ENCODE data around the gene VPS51. TPM values are rescaled to one million over a fixed set of nuclear protein-coding genes. Genes with fewer than 3 reads are reported as not detected.

Gene VPS51
- total and polyA plus RNA-seq, 9 of the 15 experiments (the other 6 are each of a cell fraction or from before 2014, with no cell fraction given) = 1.8 to 143 (median 46.8) TPM

DNA sequence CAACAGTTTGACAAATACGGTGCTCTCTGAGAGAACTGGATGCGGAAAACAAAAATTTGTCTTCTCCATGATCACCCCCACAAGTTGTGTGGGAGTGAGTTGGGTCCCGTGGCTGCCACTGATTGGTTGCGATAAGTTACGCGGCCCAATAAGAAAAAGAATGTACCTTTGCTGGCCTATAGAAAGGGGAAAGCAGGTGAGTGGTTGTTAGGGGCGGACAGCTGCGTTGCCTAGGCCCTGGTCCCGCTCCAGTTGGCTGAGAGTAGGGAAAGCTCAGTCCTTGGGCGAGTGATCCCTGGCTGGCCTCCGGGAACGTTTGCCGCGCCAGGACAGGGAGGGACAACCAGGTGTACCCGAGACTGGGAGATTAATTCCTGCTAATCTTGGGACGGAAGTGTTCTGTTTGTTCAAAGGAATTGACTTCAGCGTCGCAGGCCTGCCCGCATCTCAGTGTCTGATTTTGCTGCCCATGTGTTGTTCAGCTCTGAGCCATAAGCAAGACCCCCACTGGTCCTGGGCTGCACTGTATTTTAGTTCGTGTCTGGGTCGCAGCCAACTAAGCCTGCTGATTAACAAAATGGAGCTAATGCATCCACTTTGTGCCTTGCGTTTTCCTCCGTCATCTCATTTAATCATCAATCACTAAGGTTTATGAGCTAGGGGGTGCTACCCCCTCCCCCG lies 39.1 kb downstream of the VPS51 start (continued):
- TF ChIP-seq SPI1 (IDR thresholded peaks at IDR 0.05; ENCODE audit: borderline replicate concordance, low read depth, low read length) = no peak
- TF ChIP-seq NFRKB (IDR thresholded peaks at IDR 0.05; ENCODE audit: low read depth) = no peak
- no peak for TF ChIP-seq PHB2 (IDR thresholded peaks at IDR 0.05; ENCODE audit: low read depth)
- TF ChIP-seq, protein P1, sequence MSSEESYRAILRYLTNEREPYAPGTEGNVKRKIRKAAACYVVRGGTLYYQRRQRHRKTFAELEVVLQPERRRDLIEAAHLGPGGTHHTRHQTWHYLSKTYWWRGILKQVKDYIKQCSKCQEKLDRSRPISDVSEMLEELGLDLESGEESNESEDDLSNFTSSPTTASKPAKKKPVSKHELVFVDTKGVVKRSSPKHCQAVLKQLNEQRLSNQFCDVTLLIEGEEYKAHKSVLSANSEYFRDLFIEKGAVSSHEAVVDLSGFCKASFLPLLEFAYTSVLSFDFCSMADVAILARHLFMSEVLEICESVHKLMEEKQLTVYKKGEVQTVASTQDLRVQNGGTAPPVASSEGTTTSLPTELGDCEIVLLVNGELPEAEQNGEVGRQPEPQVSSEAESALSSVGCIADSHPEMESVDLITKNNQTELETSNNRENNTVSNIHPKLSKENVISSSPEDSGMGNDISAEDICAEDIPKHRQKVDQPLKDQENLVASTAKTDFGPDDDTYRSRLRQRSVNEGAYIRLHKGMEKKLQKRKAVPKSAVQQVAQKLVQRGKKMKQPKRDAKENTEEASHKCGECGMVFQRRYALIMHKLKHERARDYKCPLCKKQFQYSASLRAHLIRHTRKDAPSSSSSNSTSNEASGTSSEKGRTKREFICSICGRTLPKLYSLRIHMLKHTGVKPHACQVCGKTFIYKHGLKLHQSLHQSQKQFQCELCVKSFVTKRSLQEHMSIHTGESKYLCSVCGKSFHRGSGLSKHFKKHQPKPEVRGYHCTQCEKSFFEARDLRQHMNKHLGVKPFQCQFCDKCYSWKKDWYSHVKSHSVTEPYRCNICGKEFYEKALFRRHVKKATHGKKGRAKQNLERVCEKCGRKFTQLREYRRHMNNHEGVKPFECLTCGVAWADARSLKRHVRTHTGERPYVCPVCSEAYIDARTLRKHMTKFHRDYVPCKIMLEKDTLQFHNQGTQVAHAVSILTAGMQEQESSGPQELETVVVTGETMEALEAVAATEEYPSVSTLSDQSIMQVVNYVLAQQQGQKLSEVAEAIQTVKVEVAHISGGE (CRISPR knock-in tag; IDR thresholded peaks at IDR 0.05) = no peak; a peak in 1 of 6 replicates
- TF ChIP-seq TARDBP (IDR thresholded peaks at IDR 0.05) = no peak
- no peak for TF ChIP-seq TCF3 (CRISPR knock-in tag; IDR thresholded peaks at IDR 0.05)
- TF ChIP-seq, protein P2, sequence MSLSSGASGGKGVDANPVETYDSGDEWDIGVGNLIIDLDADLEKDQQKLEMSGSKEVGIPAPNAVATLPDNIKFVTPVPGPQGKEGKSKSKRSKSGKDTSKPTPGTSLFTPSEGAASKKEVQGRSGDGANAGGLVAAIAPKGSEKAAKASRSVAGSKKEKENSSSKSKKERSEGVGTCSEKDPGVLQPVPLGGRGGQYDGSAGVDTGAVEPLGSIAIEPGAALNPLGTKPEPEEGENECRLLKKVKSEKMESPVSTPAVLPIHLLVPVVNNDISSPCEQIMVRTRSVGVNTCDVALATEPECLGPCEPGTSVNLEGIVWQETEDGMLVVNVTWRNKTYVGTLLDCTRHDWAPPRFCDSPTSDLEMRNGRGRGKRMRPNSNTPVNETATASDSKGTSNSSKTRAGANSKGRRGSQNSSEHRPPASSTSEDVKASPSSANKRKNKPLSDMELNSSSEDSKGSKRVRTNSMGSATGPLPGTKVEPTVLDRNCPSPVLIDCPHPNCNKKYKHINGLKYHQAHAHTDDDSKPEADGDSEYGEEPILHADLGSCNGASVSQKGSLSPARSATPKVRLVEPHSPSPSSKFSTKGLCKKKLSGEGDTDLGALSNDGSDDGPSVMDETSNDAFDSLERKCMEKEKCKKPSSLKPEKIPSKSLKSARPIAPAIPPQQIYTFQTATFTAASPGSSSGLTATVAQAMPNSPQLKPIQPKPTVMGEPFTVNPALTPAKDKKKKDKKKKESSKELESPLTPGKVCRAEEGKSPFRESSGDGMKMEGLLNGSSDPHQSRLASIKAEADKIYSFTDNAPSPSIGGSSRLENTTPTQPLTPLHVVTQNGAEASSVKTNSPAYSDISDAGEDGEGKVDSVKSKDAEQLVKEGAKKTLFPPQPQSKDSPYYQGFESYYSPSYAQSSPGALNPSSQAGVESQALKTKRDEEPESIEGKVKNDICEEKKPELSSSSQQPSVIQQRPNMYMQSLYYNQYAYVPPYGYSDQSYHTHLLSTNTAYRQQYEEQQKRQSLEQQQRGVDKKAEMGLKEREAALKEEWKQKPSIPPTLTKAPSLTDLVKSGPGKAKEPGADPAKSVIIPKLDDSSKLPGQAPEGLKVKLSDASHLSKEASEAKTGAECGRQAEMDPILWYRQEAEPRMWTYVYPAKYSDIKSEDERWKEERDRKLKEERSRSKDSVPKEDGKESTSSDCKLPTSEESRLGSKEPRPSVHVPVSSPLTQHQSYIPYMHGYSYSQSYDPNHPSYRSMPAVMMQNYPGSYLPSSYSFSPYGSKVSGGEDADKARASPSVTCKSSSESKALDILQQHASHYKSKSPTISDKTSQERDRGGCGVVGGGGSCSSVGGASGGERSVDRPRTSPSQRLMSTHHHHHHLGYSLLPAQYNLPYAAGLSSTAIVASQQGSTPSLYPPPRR (CRISPR knock-in tag; IDR thresholded peaks at IDR 0.05; ENCODE audit: borderline replicate concordance) = 0 out of 2 replicates have a peak, but pooled peaks have one; percentile 13
- no peak for TF ChIP-seq ZNF134 (CRISPR knock-in tag; conservative IDR thresholded peaks at IDR 0.05)
- TF ChIP-seq, protein P3, sequence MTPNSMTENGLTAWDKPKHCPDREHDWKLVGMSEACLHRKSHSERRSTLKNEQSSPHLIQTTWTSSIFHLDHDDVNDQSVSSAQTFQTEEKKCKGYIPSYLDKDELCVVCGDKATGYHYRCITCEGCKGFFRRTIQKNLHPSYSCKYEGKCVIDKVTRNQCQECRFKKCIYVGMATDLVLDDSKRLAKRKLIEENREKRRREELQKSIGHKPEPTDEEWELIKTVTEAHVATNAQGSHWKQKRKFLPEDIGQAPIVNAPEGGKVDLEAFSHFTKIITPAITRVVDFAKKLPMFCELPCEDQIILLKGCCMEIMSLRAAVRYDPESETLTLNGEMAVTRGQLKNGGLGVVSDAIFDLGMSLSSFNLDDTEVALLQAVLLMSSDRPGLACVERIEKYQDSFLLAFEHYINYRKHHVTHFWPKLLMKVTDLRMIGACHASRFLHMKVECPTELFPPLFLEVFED (CRISPR knock-in tag; conservative IDR thresholded peaks at IDR 0.05) = no peak
- TF ChIP-seq TBP (optimal IDR thresholded peaks at IDR 0.05; ENCODE audit: low read depth, low read length) = no peak
- no peak for TF ChIP-seq ZBTB7A (IDR thresholded peaks at IDR 0.05; ENCODE audit: borderline replicate concordance, control insufficient read depth, low read depth, low read length)
- TF ChIP-seq ZZZ3 (IDR thresholded peaks at IDR 0.05) = no peak
- TF ChIP-seq ZNF12 (CRISPR knock-in tag; IDR thresholded peaks at IDR 0.05) = 0 out of 2 replicates have a peak, but pooled peaks have one; percentile 23
- TF ChIP-seq, protein P4, sequence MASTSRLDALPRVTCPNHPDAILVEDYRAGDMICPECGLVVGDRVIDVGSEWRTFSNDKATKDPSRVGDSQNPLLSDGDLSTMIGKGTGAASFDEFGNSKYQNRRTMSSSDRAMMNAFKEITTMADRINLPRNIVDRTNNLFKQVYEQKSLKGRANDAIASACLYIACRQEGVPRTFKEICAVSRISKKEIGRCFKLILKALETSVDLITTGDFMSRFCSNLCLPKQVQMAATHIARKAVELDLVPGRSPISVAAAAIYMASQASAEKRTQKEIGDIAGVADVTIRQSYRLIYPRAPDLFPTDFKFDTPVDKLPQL (IDR thresholded peaks at IDR 0.05; ENCODE audit: extremely low read depth, insufficient read length) = no peak
- no peak for TF ChIP-seq ESRRA (IDR thresholded peaks at IDR 0.05; ENCODE audit: borderline replicate concordance, low read depth)
- TF ChIP-seq XRCC4 (IDR thresholded peaks at IDR 0.05; ENCODE audit: extremely low read depth, insufficient read depth, insufficient read length) = no peak
- TF ChIP-seq ZNF75A (CRISPR knock-in tag; IDR thresholded peaks at IDR 0.05) = no peak
- no peak for TF ChIP-seq ZNF830 (CRISPR knock-in tag; IDR thresholded peaks at IDR 0.05)

All from K562 (cell line).